HG03064 (cell line): Measurements from ENCODE around the gene GSTCD.
A peak's percentile ranks its signal among the peaks of the same experiment; 100 is the strongest.
"Not testable (repeated sequence)": the region's sequence is repeated elsewhere in the genome, so short reads cannot be mapped to it uniquely, and the experiment has no call there.

ENCODE experiments used
- ATAC-seq: cut with Tn5 transposase; IDR thresholded peaks from one replicate; pipeline ENCODE4 v1.9.1; 2021; ENCODE audit warnings: low read depth; ENCODE audit not compliant: unreplicated experiment

The GSTCD gene

GRCh38 chr4:105708181-105709080, at the start of gene GSTCD, which contains the start of gene INTS12:
Gene GSTCD, plus strand, starts transcription at chr4:105708784. Its CDS starts 8,830 bp downstream, at chr4:105717614.
Gene INTS12, minus strand, starts transcription at chr4:105708689. Its CDS starts 8,684 bp downstream, at chr4:105700005.
- peak; percentile 76 for ATAC-seq

GRCh38 chr4:105659190-105659589, 49.4 kb upstream of the GSTCD start:
- ATAC-seq: no peak

- ATAC-seq: no peak
Observed at GRCh38 chr4:105661028-105661427, 47.6 kb upstream of the GSTCD start.

GRCh38 chr4:105662935-105663675, 45.5 kb upstream of the GSTCD start:
- ATAC-seq: no peak

GRCh38 chr4:105666693-105667092, 41.9 kb upstream of the GSTCD start:
- ATAC-seq: no peak

- ATAC-seq: no peak
Observed at GRCh38 chr4:105670684-105671083, 37.9 kb upstream of the GSTCD start.

- ATAC-seq: no peak
Observed at GRCh38 chr4:105671301-105671700, 37.3 kb upstream of the GSTCD start.

- ATAC-seq: no peak
Observed at GRCh38 chr4:105674011-105674410, 34.6 kb upstream of the GSTCD start.

- ATAC-seq: no peak
Observed at GRCh38 chr4:105677709-105678108, 30.9 kb upstream of the GSTCD start.

- no peak for ATAC-seq
Observed at GRCh38 chr4:105679186-105679585, 29.4 kb upstream of the GSTCD start.

- ATAC-seq: no peak
Observed at GRCh38 chr4:105683038-105683437, 25.5 kb upstream of the GSTCD start.

GRCh38 chr4:105686571-105686970, 22.0 kb upstream of the GSTCD start:
- ATAC-seq: no peak

- ATAC-seq: not testable (repeated sequence)
Observed at GRCh38 chr4:105694812-105695211, 13.8 kb upstream of the GSTCD start.

- ATAC-seq: not testable (repeated sequence)
Observed at GRCh38 chr4:105695832-105696231, 12.8 kb upstream of the GSTCD start.

GRCh38 chr4:105698607-105699006, 10.0 kb upstream of the GSTCD start:
- ATAC-seq: no peak

- ATAC-seq: no peak
Observed at GRCh38 chr4:105707782-105708180, 803 bp upstream of the GSTCD start.

- ATAC-seq: peak; percentile 25
Observed at GRCh38 chr4:105709081-105709450, 482 bp downstream of the GSTCD start.

- ATAC-seq: no peak
Observed at GRCh38 chr4:105710012-105710600, 1.5 kb downstream of the GSTCD start.

GRCh38 chr4:105710678-105711077, 2.1 kb downstream of the GSTCD start:
- no peak for ATAC-seq

GRCh38 chr4:105712766-105713165, 4.2 kb downstream of the GSTCD start:
- no peak for ATAC-seq

GRCh38 chr4:105714071-105714521, 5.5 kb downstream of the GSTCD start:
- ATAC-seq: peak; percentile 50
